Middle frontal gyrus (tissue), 1 donor: ENCODE data around the gene LZTS2.
"Not testable (repeated sequence)": the region's sequence is repeated elsewhere in the genome, so short reads cannot be mapped to it uniquely, and the experiment has no call there.

Experiments used
- DNase-seq: peaks from one replicate; pipeline ENCODE4 v3.0.0-alpha.2; 2015; ENCODE audit warnings: low spot score; ENCODE audit errors: extremely low spot score

Gene LZTS2

DNA sequence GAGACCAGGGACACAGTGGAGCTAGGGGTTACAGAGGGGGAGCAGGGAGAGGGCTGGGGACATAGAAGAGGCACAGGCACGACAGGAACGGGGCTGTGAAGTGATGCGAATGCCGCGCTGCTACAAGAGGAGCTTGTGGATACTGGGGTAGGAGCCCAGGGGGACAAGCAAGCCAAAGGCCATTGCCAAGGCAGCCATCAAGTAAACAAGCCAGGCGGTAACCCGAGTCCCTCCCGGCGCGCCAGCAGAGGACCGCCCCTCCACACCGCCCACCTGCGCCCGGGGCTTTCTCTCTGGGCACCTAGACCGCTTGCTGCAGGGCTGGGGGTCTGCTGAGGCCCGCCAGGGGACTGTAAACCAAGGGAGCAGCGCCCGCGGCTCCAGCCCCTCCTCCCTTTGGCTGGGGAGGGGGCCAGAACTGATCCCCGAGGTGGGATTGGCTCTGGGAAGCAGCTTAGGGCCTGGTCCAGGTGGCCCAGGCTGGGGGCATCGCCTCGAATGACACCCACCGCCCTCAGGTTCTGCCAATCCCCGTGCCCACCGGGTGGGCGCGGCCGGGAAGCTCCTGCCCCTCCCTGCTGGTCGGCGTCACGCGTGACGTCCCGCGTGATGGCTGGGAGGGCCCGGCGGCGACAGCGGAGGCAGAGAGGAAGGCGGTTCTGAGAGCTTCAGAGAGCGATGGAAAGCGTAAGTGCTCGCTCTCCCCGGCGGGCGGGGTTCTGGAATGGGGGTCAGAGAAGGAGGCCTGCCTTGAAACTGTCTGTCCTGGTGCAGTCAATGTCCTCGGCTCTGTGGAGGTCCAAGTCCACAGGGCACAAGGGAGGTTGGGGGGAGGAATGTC is 32.4 kb downstream of the LZTS2 start:
- DNase-seq = peak; percentile 82

DNA sequence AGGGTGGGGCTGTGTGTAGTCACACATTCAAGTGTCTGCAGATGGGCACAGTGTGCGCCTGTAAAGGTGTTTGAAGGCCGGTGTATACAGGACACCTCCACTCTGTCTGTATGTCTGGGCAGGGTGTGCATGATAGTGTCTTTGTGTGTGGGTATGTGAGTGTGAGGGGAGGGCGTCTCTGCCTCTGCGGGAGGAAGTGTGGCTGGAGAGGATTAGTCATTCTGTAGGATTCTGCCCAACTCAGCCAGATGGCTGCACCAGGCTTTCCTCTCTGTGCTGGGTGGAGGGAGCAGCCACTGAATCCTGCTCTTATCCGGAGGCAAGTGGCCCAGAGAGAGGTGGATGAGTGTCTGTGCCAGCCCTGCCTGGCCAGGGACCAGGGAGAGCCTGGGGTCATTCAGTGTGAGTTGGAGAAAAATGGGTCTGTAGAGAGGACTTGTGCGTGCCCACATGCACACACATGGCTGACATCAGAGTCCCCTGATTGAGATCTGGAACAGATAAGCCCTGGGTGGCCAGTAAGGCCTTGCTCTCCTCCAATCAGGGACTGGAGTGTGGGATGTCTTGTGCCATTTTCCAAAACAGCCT is 33.1 kb downstream of the LZTS2 start:
- DNase-seq = peak; percentile 29

DNA sequence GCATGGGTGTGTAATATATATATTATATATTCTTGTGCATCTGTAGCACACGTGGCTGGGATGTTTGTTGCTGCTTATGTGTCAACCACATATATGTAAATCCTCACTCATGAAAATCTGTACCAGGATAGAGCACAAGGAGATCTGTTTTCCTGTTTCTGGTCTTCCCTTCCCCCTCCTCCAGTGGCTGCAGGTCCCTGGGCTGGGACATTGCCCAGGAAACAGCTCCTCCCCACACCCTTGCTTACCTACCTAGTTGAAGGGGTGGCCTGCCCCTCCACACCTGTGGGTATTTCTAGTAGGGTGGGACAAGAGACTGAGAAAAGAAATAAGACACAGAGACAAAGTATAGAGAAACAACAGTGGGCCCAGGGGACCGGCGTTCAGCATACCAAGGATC is 33.7 kb downstream of the LZTS2 start:
- no peak for DNase-seq

DNA sequence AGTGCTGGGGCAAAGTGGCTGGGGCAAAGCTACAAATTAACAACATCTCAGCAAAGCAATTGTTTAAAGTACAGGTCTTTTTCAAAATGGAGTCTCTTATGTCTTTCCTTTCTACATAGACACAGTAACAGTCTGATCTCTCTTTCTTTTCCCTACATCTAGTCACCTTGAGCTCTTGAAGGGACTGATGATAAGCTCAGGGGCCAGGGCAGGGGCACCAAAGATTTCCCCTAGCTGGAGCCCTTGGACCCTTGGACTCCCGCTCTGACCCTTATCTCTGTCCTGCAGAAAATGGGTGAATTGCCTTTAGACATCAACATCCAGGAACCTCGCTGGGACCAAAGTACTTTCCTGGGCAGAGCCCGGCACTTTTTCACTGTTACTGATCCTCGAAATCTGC is 34.8 kb downstream of the LZTS2 start:
- not testable (repeated sequence) for DNase-seq

DNA sequence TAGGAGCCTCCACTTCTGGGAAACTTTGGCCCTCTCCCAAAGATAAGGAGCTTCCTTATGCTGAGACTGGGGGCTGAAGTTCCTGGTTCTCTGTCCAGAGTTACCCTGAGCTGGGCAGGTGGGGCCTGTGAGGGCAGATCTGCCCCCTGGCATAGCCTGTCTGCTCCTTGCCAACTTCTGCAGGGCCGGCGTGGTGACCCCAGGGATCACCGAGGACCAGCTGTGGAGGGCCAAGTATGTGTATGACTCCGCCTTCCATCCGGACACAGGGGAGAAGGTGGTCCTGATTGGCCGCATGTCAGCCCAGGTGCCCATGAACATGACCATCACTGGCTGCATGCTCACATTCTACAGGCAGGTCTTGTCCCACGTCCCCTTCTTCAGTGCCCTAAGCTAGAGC is 35.7 kb downstream of the LZTS2 start:
- DNase-seq = no peak

DNA sequence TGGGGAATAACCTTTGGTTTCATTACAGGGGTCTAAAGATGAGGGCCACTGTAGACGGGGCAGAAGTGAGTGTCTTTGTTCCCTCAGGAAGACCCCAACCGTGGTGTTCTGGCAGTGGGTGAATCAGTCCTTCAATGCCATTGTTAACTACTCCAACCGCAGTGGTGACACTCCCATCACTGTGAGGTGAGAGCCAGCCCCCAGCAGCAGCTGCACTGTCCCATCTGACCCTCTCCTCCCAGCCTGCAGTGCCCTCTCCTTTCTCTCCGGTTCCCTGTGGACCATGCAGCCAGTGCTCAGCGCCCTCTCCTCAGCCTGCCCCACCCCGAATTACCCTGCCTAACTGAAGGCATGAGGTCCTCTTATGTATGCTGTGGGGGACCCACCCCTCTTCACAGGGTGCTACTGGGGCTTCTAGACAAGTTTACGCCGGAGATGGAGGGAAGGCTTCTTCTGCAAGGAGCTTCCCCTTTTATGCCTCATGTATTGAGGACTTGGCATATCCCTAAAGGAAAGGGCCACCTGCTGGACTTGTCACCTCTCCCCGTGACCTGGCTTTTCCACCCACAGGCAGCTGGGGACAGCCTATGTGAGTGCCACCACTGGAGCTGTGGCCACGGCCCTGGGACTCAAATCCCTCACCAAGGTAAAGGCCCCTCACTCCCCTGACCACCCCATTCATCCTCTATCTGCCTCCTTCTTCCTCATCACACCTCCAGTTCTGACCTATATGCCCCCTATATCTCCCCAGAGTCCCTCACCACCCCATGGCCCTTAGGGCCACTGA is 36.5 kb downstream of the LZTS2 start:
- DNase-seq = no peak

DNA sequence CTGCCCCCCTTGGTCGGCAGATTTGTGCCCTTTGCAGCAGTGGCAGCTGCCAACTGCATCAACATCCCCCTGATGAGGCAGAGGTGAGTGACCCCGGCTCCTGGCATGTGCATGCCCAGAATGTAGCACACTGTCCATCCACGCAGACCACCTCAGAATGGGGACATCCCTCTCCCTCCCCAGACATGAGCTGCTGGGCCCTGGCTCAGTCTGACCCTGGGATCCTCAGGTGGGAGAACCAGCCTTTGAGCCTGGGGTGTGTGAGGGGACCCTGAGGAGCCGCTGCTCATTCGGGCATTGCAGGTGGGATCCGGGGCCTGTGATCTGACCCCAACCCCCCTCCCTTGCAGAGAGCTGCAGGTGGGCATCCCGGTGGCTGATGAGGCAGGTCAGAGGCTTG is 37.1 kb downstream of the LZTS2 start:
- DNase-seq = no peak

DNA sequence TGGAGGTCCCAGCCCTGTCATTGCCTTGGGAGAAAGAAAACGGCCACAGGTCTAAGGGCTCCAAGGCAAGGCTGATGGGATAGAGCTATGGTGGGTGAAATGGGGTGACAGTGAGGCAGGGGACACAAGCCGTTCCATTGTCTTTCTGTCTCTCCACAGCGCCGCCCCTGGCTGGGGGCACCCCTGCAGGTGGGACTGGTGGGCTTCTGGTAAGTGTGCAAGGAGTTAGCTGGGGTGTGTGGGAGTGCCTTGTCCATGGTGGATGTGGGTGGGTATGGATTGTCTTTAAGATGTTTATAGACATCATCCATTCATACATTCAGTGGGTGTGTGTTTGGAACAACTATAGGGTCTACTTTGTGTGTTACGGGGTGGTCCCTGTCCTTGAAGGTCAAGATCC is 38.9 kb downstream of the LZTS2 start:
- DNase-seq = no peak

DNA sequence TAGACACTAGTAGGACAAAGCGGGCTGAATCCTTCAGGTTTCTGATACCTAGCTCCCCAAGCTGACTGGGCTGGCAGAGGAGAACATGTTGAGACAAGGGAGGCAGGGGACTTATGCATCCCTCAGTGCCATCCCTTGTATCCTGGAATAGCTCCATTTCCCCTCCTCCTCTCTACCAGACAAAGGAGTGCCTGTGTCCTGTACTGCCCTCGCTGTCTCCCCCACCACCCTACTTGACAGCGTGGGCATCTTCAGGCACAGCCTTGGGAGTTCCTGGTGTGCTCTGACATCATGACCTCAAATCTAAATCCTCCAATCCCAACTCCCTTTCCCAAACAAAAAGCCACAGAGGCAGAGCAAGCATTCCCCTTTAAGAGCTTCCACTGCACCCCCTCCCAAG is 40.5 kb downstream of the LZTS2 start:
- DNase-seq = no peak

DNA sequence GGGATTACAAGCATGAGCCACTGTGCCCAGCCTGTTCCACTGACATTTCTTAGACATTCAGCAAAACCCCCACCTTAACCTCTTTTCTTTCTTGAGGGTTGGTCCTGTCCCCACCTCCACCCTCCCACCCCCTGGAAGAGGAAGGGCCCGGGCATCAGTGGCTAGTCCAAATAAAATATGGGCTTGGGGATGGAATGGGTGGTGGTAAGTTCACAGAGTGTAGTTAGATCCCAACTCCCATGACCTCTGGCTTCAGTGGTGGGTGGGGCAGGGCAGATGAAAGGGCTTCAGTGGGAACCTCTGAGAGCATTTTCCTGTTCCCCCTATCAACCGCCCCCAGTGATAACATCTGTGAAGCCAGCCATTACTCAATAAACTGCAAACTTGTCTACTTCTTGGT is 41.2 kb downstream of the LZTS2 start:
- no peak for DNase-seq

DNA sequence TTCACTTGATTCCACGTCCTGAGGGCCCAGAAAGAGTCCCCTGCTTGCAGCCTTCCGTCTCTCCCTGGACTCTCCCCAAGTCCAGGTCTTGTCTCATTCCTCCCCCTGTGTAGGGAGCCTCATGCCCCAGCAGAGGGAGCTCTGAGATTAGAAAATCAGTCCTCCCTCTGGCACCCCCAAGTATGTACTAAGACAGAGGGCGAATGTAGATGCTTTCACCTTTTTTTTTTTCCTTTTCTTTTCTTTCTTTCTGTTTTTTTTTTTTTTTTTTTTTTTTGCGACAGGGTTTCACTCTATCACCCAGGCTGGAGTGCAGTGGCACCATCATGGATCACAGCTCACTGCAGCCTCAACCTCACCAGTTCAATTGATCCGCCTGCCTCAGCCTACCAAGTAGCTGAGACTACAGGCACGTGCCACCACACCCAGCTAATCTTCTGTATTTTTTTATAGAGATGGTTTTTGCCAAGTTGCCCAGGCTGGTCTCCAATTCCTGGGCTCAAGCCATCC is 41.7 kb downstream of the LZTS2 start:
- peak; percentile 71 for DNase-seq

DNA sequence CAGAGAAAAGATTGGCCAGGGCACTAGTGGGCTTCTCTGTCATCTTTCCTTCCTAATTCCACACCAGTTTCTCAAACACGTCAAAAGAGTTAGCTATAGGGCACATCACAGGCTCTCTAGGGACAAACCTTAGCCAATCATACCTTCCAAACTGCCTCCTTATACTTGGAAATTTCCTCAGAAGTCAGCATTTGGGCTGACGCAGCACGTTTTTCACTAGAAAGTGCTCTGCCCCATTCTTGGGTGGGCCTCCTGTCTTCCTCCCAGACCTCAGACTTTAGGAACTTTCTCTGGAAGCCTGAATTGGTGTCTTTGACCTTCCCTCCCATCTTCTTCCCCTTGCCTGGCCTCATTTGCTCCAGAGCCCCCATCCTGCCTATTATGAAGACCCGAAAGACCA is 42.5 kb downstream of the LZTS2 start:
- DNase-seq = no peak

DNA sequence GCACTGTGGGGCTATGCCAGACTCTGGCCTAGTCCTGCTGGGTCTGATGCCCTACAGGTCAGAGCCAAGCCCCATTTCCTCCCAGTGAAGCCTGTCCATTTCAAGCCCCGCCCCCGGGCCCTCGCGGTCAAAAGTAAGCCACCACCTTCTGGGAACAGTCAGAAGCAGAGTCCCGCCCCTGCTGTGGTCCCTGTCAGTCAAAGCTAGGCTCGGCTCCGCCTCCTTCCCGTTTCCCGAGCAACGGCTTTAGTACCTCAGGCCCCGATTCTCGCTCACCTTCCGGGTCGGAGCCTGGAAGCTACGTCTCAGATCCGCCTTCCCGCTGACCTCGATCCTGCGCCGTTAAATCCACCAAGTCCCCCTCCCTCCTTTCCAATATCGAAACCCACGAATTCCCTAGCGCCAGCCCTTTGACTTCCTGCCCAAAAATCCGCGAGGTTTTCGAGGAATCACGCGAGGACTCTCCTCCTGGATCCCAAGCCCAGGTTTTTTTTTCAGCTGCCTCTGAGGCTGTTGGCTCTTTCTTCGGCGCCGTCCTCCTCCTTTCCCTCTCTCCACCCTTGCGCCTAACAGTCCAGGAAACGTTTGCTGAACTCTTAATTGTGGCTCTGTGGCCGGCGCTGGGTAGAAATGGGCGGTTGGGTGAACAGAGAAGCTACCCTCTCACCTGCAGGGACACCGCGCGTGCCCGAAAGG is 43.2 kb downstream of the LZTS2 start:
- DNase-seq = peak; percentile 66

DNA sequence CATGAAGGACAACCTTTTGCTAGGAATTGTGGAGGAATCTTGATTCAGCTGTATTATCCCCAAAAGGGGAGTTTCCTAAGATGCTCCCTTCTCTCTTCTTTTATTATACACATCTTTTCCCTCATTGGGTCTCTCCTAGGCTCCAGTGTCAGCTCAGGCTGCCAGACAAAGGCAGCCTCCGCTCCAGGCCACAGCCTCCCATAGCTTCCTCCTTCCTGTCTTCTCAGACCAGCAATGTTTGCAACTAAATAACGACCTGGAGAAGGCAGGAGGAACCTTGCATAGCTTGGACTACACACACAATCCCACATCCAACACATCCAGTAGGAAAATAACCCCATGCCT is 43.7 kb downstream of the LZTS2 start:
- no peak for DNase-seq

DNA sequence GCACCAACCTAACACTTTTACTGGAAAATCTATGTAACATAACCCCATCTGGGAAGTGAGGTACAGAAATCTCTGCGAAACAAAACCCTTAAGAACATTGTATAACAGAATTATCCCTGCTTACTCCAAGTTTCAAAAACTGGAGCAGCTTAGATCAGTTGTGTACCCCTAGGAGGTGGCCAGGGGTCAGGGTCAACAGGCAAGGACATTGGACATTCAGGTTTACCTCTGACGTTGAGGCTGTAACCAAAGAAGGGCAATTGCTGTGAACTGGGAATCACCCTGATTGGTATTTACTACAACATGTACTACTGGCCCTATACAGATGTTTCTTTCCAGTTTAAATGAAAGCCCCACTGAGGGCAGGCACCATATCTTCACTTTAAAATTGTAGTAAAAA is 44.5 kb downstream of the LZTS2 start:
- no peak for DNase-seq

DNA sequence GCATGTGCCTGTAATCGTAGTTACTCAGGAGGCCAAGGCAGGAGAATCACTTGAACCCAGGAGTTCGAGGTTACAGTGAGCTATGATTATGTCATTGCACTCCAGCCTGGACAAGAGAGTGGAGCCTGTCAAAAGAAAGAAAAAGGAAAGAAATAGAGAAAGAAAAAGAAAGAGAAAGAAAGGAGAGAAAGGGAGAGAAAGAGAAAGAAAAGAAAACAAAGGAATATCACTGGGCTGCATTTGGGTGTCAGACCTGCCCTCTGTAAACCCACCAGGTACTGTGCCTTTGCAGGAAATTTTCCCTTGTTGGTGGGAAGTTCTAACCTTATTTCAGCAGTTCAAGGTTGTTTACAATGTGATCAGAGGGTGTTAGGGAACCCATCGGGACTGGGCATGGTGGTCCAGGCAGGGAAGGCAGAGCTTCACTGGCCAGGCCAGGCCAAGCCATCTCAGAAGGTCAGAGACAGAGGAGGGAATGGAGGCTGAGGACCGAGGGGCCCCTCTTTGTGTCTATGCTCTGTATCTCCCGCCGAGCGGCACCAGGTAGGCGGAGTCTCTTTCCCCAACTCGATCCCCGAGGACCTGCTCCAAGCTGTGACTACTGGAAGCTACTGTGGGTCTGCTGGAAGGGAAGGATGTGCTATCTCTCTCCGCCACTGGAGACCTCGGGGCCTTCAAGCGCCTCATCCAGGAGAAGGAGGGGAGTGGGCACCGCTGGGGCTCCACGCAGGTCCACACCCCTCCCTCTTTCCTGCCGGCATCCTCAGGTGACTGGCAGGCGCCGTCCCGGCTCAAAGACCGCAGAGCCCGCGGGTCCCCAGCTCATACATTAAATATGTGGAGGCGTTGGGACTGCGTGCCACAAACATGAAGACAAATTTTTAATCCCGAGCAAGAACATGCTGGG is 47.0 kb downstream of the LZTS2 start:
- DNase-seq = no peak

DNA sequence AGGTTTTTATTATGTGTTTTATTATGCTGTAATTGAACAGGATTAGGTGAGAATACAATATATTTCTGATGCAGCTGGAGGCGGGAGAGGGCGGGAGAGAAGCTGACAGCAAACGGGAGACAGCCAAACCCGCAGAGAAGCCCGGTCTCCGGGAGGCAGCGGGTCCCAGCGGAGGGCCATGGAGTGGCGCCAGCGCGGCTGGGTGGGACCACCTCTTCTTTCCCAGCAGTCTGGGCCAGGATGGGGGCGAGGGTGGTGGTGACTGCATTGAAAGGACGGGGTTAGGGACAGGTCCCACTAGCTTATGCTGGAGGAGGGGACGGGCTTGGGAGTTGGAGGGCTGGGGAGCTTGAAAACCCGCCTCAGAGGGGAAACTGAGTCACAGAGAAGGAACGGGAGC is 47.7 kb downstream of the LZTS2 start:
- no peak for DNase-seq

DNA sequence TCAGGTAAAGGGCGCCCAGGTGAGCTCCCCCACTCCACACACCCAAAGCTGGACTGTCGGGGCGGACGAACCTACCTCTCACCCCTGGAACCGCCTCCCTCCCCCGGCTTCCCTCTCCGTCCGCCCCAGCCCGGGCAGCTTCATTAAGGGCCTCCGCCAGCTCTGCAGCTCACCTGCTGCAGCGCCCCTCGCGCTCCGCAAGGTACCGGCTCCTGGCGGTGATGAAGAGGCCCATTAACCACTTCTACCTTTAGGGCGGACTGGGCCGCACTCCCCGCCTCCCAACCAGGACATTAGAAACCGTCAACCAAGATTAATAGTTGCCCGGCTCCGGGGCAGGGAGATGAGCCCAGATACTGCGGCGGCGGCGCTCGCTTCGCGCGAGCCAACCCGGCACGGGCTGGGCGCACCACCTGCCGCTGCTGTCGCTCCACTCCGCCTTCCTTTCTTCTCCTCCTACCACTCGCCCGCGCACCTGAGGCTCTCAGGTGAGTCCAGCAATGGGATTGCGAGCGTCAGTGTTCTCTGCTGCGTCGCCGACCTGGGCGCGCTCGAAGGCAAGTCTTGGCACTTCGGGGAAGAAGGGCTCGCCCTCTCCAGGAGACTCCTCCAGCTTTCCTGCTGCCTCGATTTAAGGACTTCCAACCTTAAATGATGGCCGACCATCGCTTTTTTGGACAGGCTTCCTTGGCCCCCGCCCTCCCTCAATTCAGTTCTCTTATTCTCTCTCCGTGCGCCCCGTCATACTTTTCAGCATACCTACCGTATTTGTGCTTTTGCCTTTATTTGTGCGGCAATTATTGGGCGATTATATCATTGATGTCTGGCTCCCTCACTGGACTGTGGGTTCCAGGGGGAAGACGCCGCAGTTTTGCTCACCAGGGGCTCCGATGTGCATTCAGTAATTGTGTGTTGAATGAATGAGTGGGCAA is 48.6 kb downstream of the LZTS2 start:
- no peak for DNase-seq

DNA sequence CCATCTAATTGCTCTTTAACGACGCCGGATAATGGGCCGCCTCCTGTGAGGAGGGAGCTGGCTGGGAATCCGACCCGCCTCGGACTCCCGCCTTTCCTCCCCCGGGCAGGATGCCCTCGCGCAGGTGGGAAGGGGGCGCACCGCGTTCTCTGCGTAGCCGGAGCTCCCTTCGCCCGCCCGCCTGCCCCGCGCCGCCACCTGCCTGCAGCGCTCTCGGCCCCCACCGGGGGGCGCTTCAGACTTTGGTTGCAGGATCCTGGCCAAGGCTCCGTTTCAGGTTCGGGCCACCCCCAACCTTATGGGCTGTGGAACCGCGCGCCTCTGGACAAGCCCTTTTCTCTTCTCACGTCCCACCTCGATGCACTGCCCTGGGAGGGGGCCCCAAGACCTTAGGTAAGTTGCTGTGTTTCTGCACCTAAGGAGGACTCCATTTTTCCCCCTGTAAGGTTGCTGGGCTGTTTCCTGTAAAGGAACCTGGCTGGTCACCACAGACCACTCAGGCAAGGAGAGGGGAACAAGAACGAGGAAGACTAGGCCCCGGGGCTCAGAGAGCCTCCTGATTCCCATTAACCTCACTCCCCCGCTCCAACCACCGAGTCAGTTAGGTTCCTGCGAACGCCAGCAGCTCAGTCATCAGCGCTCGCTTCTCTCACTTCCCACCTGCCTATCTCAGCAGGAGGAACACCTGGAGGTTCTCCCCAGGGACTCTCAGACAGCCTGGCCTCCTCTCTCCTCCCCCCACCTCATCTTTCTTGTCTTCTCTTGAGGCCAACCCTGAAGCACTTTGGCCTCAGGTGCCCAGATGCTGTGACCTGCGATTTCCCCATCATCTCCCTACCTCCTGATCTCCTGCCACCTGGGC is 50.8 kb downstream of the LZTS2 start:
- DNase-seq = no peak
